KMS-11 (cell line): ENCODE data around the gene KHSRP.
A peak's percentile ranks its signal among the peaks of the same experiment; 100 is the strongest.

ENCODE experiments used
- H2AFZ ChIP-seq: fragments of 200-600 bp; sonication (generic); 2 replicates; pipeline ENCODE4 v1.6.1; 2016; ENCODE audit warnings: antibody characterized with exemption, mixed run types, low read depth
- H3K27ac ChIP-seq: fragments of 200-600 bp; sonication (generic); 2 replicates; pipeline ENCODE4 v1.6.1; 2016; ENCODE audit warnings: mild to moderate bottlenecking, mixed run types
- H3K27me3 ChIP-seq: fragments of 200-600 bp; sonication (generic); 2 replicates; pipeline ENCODE4 v1.6.1; 2017; ENCODE audit warnings: mild to moderate bottlenecking, low read depth, mixed run types, moderate library complexity; ENCODE audit not compliant: insufficient read depth
- H3K36me3 ChIP-seq: fragments of 200-600 bp; sonication (generic); 2 replicates; pipeline ENCODE4 v1.6.1; 2017; ENCODE audit warnings: mild to moderate bottlenecking, mixed run types; ENCODE audit not compliant: insufficient read depth
- H3K4me1 ChIP-seq: fragments of 200-600 bp; sonication (generic); 2 replicates; pipeline ENCODE4 v1.6.1; 2016; ENCODE audit warnings: mild to moderate bottlenecking, low read depth, mixed run types; ENCODE audit not compliant: poor library complexity, severe bottlenecking
- H3K4me2 ChIP-seq: fragments of 200-600 bp; sonication (generic); 2 replicates; pipeline ENCODE4 v1.7.0; 2016; ENCODE audit warnings: mild to moderate bottlenecking, mixed run types
- H3K4me3 ChIP-seq: fragments of 200-600 bp; sonication (generic); IDR thresholded peaks from 2 replicates; pipeline ENCODE4 v1.6.1; 2017; ENCODE audit warnings: low read depth, low read length, mixed read lengths; ENCODE audit not compliant: insufficient read depth
- H3K79me2 ChIP-seq: fragments of 200-600 bp; sonication (generic); 2 replicates; pipeline ENCODE4 v1.6.1; 2016; ENCODE audit warnings: low read depth, mixed run types; ENCODE audit not compliant: insufficient read depth
- H3K9ac ChIP-seq: fragments of 200-600 bp; sonication (generic); 2 replicates; pipeline ENCODE4 v1.6.1; 2016; ENCODE audit warnings: mild to moderate bottlenecking, mixed run types
- H4K20me1 ChIP-seq: fragments of 200-600 bp; sonication (generic); 2 replicates; pipeline ENCODE4 v1.6.1; 2016; ENCODE audit warnings: mild to moderate bottlenecking, mixed run types; ENCODE audit not compliant: insufficient read depth
- CTCF ChIP-seq: fragments of 200-600 bp; sonication (generic); conservative IDR thresholded peaks from 2 replicates; pipeline ENCODE4 v1.6.1; 2017; ENCODE audit warnings: low read depth, mild to moderate bottlenecking, antibody characterized with exemption, low read length, moderate library complexity, mixed read lengths

KHSRP gene

GRCh38 chr19:6396305-6396704 lies 28.3 kb downstream of the KHSRP start:
- Histone ChIP-seq H3K9ac (no peak overlapping the region), H3K27ac (no peak overlapping the region)
- no peak for TF ChIP-seq CTCF

GRCh38 chr19:6394831-6395230 lies 29.8 kb downstream of the KHSRP start:
- H3K4me3 ChIP-seq, result no peak overlapping the region
- H2AFZ ChIP-seq, result no peak overlapping the region
- H3K9ac ChIP-seq, result no peak overlapping the region
- no peak overlapping the region for H3K4me2 ChIP-seq
- H4K20me1 ChIP-seq, result no peaks in the 10 kb centered on the region
- no peaks in the 10 kb centered on the region for H3K27me3 ChIP-seq
- TF ChIP-seq CTCF, result no peak
- H3K27ac ChIP-seq, result no peak overlapping the region
- peaks cover 12% of the 10 kb centered on the region for H3K4me1 ChIP-seq
- H3K79me2 ChIP-seq, result peaks cover 13% of the 10 kb centered on the region; the same call in 1 of the 2 replicates
- H3K36me3 ChIP-seq, result no peaks in the 10 kb centered on the region; the same call in 1 of the 2 replicates

More at GRCh38 chr19:6396305-6396704, 28.3 kb downstream of the KHSRP start:
- Histone ChIP-seq H3K27me3 (no peaks in the 10 kb centered on the region), H3K4me3 (no peak overlapping the region), H3K4me1 (peaks cover 12% of the 10 kb centered on the region), H2AFZ (no peak overlapping the region), H3K79me2 (peaks cover 13% of the 10 kb centered on the region; the same call in 1 of the 2 replicates), H4K20me1 (no peaks in the 10 kb centered on the region), H3K36me3 (no peaks in the 10 kb centered on the region), H3K4me2 (no peak overlapping the region)

- no peak for TF ChIP-seq CTCF
These were observed 30.6 kb downstream of the KHSRP start for GRCh38 chr19:6393983-6394412.

GRCh38 chr19:6393074-6393982 lies 31.3 kb downstream of the KHSRP start, which contains the start of gene GTF2F1:
Gene GTF2F1 (minus strand): TSS chr19:6393164. CDS start chr19:6392995, 169 bp downstream.
- H3K4me2 ChIP-seq, result peak within 1 kb of the TSS; percentile 77
- H3K27ac ChIP-seq, result peak within 1 kb of the TSS; percentile 75
- H3K9ac ChIP-seq, result peak within 1 kb of the TSS; percentile 77
- H3K4me3 ChIP-seq, result no peak within 1 kb of the TSS
- no peak for TF ChIP-seq CTCF
- peak within 1 kb of the TSS; percentile 97 for H2AFZ ChIP-seq
- no peaks in the 10 kb centered on the region for H4K20me1 ChIP-seq
- no peaks in the 10 kb centered on the region; the same call in 1 of the 2 replicates for H3K36me3 ChIP-seq
- peaks cover 12% of the 10 kb centered on the region for H3K4me1 ChIP-seq
- H3K79me2 ChIP-seq, result peaks cover 13% of the 10 kb centered on the region; the same call in 1 of the 2 replicates
- H3K27me3 ChIP-seq, result no peaks in the 10 kb centered on the region

More at GRCh38 chr19:6393983-6394412, 30.6 kb downstream of the KHSRP start:
- H3K4me2 ChIP-seq, result peak overlapping the region; percentile 77
- peaks cover 12% of the 10 kb centered on the region for H3K4me1 ChIP-seq
- peak overlapping the region; percentile 77 for H3K9ac ChIP-seq
- no peaks in the 10 kb centered on the region; the same call in 1 of the 2 replicates for H3K36me3 ChIP-seq
- H3K27ac ChIP-seq, result peak overlapping the region; percentile 75
- no peaks in the 10 kb centered on the region for H3K27me3 ChIP-seq
- H3K79me2 ChIP-seq, result peaks cover 13% of the 10 kb centered on the region; the same call in 1 of the 2 replicates
- no peak overlapping the region for H3K4me3 ChIP-seq
- no peaks in the 10 kb centered on the region for H4K20me1 ChIP-seq
- H2AFZ ChIP-seq, result peak overlapping the region; percentile 97
